SK-N-MC (cell line): Measurements from ENCODE around the gene LIPN.

Source experiments
- EZH2 ChIP-seq: fragments of 200-600 bp; sonication (generic); IDR thresholded peaks from one replicate; pipeline ENCODE4 v1.6.1; 2017; ENCODE audit warnings: antibody characterized with exemption
- POLR2AphosphoS5 ChIP-seq: IDR thresholded peaks from 2 replicates; pipeline ENCODE4 v1.6.1; 2012; ENCODE audit warnings: mild to moderate bottlenecking, low read depth, low read length, borderline replicate concordance

DNA sequence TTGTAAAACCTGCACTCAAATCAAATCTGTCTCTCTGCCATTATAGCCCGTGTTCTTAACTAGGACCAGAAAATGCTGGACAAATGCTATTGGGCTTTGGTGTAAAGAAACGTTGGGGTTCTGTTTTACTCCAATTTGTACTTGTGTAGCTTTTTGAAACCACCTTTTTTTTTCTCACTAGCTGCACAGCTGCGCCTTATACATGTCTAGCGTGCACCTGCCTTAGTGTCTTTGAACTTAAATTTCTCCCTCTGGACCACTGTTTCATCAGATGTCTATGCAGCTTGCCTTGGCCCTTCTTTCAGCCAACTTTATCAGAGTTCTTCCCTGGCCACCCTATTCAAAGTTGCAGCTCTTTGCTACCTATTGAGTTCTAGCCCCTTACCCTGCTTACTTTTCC, 49.8 kb downstream of the LIPN start:
- no peak for TF ChIP-seq EZH2
- no peak for TF ChIP-seq POLR2AphosphoS5
